Stimulated activated memory B cell treated with anti-CD40 and anti-IgM and Interleukin-4, amounts not matched to agents 10 μg/mL and 1 μg/mL and 100 μg/mL, for 72 hours (primary cell): Measurements from ENCODE around the gene OSMR.

Source experiments
- ATAC-seq: fragments of 150-1000 bp; cut with Tn5 transposase; 2 replicates; pipeline ENCODE4 v1.10.0; 2021
- H3K27ac Mint-ChIP-seq: one replicate; pipeline ENCODE4 v1.8.0; 2022; ENCODE audit warnings: mild to moderate bottlenecking, mixed read lengths
- H3K27me3 Mint-ChIP-seq: one replicate; pipeline ENCODE4 v1.8.0; 2022; ENCODE audit warnings: mixed read lengths
- H3K36me3 Mint-ChIP-seq: one replicate; pipeline ENCODE4 v1.8.0; 2022; ENCODE audit warnings: mixed read lengths
- H3K4me1 Mint-ChIP-seq: one replicate; pipeline ENCODE4 v1.8.0; 2022; ENCODE audit warnings: mixed read lengths
- H3K4me3 Mint-ChIP-seq: one replicate; pipeline ENCODE4 v1.8.0; 2022; ENCODE audit warnings: mild to moderate bottlenecking, moderate library complexity, mixed read lengths
- H3K9me3 Mint-ChIP-seq: one replicate; pipeline ENCODE4 v1.8.0; 2022; ENCODE audit warnings: mixed read lengths

OSMR gene

DNA sequence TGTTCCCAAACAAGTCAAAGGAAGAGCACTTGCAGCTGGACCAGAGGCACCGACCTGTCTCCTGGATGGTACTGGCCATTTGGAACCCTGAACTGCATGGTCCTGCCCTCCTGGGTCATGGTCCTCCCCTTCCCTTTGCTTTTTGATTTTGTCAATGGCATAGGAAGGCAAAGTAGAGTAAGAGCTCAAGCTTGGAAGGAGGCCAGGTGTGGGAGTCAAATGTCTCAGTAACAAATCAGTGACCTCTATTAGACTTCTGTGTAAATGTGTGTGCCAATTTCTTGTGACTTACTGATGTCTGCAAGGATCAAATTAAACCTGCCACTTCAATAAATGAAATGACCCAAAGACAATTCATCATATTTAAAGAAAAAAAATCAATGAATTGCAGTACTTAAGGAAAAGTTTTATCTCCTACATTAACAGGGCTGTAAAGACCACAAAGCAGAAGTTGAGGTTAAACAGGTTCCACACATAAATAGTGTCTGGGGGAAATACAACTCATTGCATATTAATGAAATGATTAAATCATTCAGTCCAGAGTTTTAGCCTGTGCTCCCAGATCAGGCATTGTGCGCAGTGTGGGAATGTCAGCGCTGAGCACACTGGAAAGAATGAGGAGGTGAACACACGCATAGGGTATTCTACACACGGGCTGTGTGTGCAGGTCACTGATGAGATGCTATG is 32.7 kb downstream of the OSMR start:
- H3K9me3 Mint-ChIP-seq: no peaks in the 10 kb centered on the region
- peaks cover 6% of the 10 kb centered on the region for H3K4me1 Mint-ChIP-seq
- no peak overlapping the region for H3K27ac Mint-ChIP-seq
- H3K27me3 Mint-ChIP-seq: peaks cover 11% of the 10 kb centered on the region
- no peak overlapping the region for H3K4me3 Mint-ChIP-seq
- no peak for ATAC-seq
- H3K36me3 Mint-ChIP-seq: no peaks in the 10 kb centered on the region

- no peaks in the 10 kb centered on the region for H3K36me3 Mint-ChIP-seq
- H3K27me3 Mint-ChIP-seq: peaks cover 11% of the 10 kb centered on the region
- H3K4me3 Mint-ChIP-seq: no peak overlapping the region
Measured at GRCh38 chr5:38879078-38879460, 33.3 kb downstream of the OSMR start.

GRCh38 chr5:38883842-38884241 is 38.0 kb downstream of the OSMR start:
- no peaks in the 10 kb centered on the region for H3K36me3 Mint-ChIP-seq
- H3K9me3 Mint-ChIP-seq: peaks cover 3% of the 10 kb centered on the region
- peaks cover 8% of the 10 kb centered on the region for H3K27me3 Mint-ChIP-seq
- peaks cover 5% of the 10 kb centered on the region for H3K4me1 Mint-ChIP-seq
- H3K4me3 Mint-ChIP-seq: no peak overlapping the region
- no peak for ATAC-seq
- no peak overlapping the region for H3K27ac Mint-ChIP-seq

More at GRCh38 chr5:38879078-38879460, 33.3 kb downstream of the OSMR start:
- Mint-ChIP-seq H3K27ac (no peak overlapping the region), H3K4me1 (peaks cover 6% of the 10 kb centered on the region), H3K9me3 (no peaks in the 10 kb centered on the region)
- ATAC-seq: no peak

DNA sequence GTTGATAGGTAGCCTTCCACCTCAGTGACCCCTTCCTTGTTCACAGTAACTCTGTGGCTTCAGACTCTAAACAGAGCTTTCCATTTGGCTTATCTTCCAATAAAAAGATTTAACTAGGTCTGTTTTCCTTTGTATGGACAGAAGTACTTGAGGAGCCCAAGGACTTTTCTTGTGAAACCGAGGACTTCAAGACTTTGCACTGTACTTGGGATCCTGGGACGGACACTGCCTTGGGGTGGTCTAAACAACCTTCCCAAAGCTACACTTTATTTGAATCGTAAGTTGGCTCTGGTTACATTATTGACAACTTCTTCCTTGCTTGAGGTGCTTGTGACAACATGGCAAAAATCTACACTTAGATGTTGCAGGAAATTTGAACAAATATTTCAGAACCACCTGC is 39.4 kb downstream of the OSMR start:
- H3K4me3 Mint-ChIP-seq: no peak overlapping the region
- H3K36me3 Mint-ChIP-seq: no peaks in the 10 kb centered on the region
- H3K27me3 Mint-ChIP-seq: peaks cover 10% of the 10 kb centered on the region
- no peaks in the 10 kb centered on the region for H3K4me1 Mint-ChIP-seq
- H3K27ac Mint-ChIP-seq: no peak overlapping the region
- ATAC-seq: no peak
- H3K9me3 Mint-ChIP-seq: peaks cover 3% of the 10 kb centered on the region

DNA sequence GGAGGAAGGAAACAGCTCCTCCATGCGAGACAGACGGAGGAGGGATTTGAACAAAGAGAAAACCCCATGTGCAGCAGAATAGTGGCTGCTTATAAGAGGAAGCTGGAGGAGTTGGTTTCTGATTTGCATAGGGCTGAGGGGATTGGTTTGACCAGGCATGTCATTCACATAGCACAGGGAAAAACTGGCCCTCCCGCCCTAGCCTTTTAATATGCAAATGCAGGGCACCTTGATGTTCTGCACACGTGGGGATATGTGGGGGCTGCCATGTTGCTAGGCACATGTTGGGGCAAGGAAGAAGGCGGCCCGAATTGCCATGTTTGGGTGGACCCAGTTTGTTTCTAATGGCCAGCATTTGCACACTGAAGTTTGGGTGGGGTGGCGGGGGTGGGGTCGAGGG is 42.2 kb downstream of the OSMR start:
- Mint-ChIP-seq H3K27me3 (peaks cover 33% of the 10 kb centered on the region), H3K36me3 (no peaks in the 10 kb centered on the region), H3K27ac (no peak overlapping the region), H3K4me3 (no peak overlapping the region), H3K9me3 (peaks cover 5% of the 10 kb centered on the region), H3K4me1 (no peaks in the 10 kb centered on the region)
- no peak for ATAC-seq

GRCh38 chr5:38889424-38889823 is 43.6 kb downstream of the OSMR start:
- Mint-ChIP-seq H3K4me3 (no peak overlapping the region), H3K27ac (no peak overlapping the region), H3K27me3 (peaks cover 33% of the 10 kb centered on the region), H3K4me1 (no peaks in the 10 kb centered on the region), H3K36me3 (no peaks in the 10 kb centered on the region), H3K9me3 (peaks cover 9% of the 10 kb centered on the region)
- no peak for ATAC-seq

GRCh38 chr5:38891563-38891962 is 45.8 kb downstream of the OSMR start:
- no peaks in the 10 kb centered on the region for H3K4me1 Mint-ChIP-seq
- ATAC-seq: no peak
- no peak overlapping the region for H3K27ac Mint-ChIP-seq
- H3K4me3 Mint-ChIP-seq: no peak overlapping the region
- H3K36me3 Mint-ChIP-seq: no peaks in the 10 kb centered on the region
- peaks cover 21% of the 10 kb centered on the region for H3K9me3 Mint-ChIP-seq
- peaks cover 33% of the 10 kb centered on the region for H3K27me3 Mint-ChIP-seq

GRCh38 chr5:38892363-38892762 is 46.6 kb downstream of the OSMR start:
- no peak overlapping the region for H3K4me3 Mint-ChIP-seq
- H3K27me3 Mint-ChIP-seq: peaks cover 33% of the 10 kb centered on the region

DNA sequence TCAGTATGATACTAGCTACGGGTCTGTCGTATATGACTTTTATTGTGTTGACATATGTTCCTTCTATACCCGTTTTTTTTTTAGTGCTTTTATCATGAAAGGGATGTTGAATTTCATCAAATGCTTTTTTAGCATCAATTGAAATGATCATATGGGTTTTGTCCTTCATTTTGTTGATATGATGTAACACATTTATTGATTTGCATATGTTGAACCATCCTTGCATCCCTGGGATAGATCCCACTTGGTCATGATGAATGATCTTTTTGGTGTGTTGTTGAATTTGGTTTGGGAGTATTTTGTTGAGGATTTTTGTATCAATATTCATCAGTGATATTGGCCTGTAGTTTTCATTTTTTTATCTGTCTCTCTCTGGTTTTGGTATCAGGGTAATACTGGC is 50.9 kb downstream of the OSMR start:
- no peaks in the 10 kb centered on the region for H3K36me3 Mint-ChIP-seq
- no peak overlapping the region for H3K27ac Mint-ChIP-seq
- no peaks in the 10 kb centered on the region for H3K4me1 Mint-ChIP-seq
- H3K9me3 Mint-ChIP-seq: peaks cover 22% of the 10 kb centered on the region
- H3K27me3 Mint-ChIP-seq: peaks cover 10% of the 10 kb centered on the region
- no peak for ATAC-seq
- no peak overlapping the region for H3K4me3 Mint-ChIP-seq

More at GRCh38 chr5:38892363-38892762, 46.6 kb downstream of the OSMR start:
- Mint-ChIP-seq H3K36me3 (no peaks in the 10 kb centered on the region), H3K4me1 (no peaks in the 10 kb centered on the region), H3K9me3 (peaks cover 25% of the 10 kb centered on the region), H3K27ac (no peak overlapping the region)
- no peak for ATAC-seq

DNA sequence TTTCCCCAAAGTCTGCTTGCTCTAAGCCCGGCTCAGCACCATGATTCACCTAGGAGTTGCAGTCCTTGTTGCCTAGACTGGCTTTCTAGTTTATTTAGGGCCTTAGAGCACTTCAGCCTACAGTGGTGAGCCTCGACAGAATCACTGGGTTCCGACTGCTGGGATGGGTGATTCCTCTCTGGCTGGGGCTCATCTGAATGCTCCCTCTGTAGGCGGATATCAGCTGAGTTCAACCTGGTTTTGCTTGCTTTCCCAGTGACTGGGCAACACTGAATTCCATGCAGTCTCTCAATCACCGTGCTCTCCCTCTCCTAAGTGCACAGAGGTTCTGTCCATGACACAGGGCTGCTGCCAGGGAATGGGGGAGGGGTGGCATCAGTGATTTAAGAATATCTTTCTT is 54.1 kb downstream of the OSMR start:
- Mint-ChIP-seq H3K27ac (no peak overlapping the region), H3K9me3 (peaks cover 14% of the 10 kb centered on the region), H3K4me3 (no peak overlapping the region), H3K36me3 (no peaks in the 10 kb centered on the region), H3K27me3 (peaks cover 22% of the 10 kb centered on the region), H3K4me1 (no peaks in the 10 kb centered on the region)
- ATAC-seq: no peak

- Mint-ChIP-seq H3K4me3 (no peak overlapping the region), H3K36me3 (peaks cover 7% of the 10 kb centered on the region), H3K27ac (no peak overlapping the region), H3K27me3 (peaks cover 60% of the 10 kb centered on the region), H3K9me3 (peaks cover 12% of the 10 kb centered on the region), H3K4me1 (no peaks in the 10 kb centered on the region)
- ATAC-seq: no peak
Measured at GRCh38 chr5:38905516-38905915, 59.7 kb downstream of the OSMR start.

DNA sequence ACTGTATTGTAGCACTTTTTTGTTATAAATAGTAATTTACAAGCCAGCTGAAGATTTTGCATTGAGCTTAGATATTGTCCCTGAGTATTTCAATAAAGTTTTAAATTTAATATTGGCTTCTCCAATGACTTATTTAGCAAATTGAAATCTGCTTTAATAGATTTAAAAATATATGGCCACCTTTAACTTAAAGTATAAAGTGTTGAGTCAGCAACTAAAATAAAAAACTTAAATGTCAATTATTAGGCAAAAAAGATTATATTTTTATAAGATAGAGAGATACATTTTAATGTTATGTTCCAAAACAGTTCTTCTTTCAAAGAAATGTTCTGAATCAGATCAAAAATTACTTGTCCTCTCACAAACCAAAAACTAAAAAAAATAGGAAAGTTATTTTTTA is 60.7 kb downstream of the OSMR start:
- Mint-ChIP-seq H3K36me3 (peaks cover 7% of the 10 kb centered on the region), H3K27me3 (peaks cover 69% of the 10 kb centered on the region), H3K27ac (no peak overlapping the region), H3K4me1 (no peaks in the 10 kb centered on the region), H3K9me3 (peaks cover 17% of the 10 kb centered on the region), H3K4me3 (no peak overlapping the region)
- ATAC-seq: no peak

GRCh38 chr5:38911933-38912332 is 66.1 kb downstream of the OSMR start:
- Mint-ChIP-seq H3K27me3 (peaks cover 60% of the 10 kb centered on the region), H3K4me1 (no peaks in the 10 kb centered on the region), H3K36me3 (peaks cover 7% of the 10 kb centered on the region), H3K27ac (no peak overlapping the region), H3K9me3 (peaks cover 15% of the 10 kb centered on the region), H3K4me3 (no peak overlapping the region)
- ATAC-seq: no peak

DNA sequence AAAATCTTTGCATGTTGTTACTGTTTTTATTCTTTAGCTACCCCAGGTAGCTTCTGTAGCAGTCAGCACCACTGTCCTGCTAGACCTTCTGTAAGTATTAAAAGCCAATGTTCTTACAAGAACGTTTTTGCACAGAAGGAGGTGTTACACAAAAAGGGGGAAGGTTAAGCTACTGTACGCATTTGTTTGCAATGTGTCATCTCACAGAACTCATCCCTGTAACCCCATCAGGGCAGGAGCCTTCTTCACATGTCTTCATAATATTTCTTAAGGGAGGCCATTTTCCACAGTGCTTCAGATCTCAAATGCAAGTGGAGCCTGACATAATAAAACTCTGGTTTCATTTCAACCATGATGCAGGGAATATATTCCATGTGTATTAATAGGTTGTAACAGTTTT is 67.9 kb downstream of the OSMR start:
- H3K27me3 Mint-ChIP-seq: peaks cover 50% of the 10 kb centered on the region

DNA sequence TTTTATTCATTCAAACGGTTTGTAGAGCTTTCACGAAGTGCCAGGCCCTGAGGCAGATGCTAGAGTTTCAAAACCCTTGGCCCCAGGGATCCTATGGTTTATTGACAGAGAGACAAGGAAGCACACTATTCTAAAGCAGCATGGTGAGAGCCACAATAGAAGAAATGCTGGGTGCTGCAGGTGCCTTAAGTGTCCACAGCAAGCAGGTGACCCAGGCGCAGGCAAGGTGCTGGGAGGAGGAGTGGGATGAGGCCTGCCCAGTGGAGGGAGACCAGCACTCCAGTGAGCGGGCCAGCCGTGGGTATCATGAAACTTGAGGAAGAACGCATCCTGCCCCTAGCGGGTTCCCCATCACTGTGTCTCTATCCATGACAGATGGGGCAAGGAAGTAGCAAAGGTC is 71.0 kb downstream of the OSMR start:
- no peaks in the 10 kb centered on the region for H3K36me3 Mint-ChIP-seq
- H3K27ac Mint-ChIP-seq: no peak overlapping the region
- H3K4me3 Mint-ChIP-seq: no peak overlapping the region
- H3K27me3 Mint-ChIP-seq: peaks cover 33% of the 10 kb centered on the region
- peak; percentile 56 for ATAC-seq
- H3K4me1 Mint-ChIP-seq: no peaks in the 10 kb centered on the region
- no peaks in the 10 kb centered on the region for H3K9me3 Mint-ChIP-seq

More for the DNA sequence above, 67.9 kb downstream of the OSMR start:
- H3K27ac Mint-ChIP-seq: no peak overlapping the region
- ATAC-seq: no peak
- H3K36me3 Mint-ChIP-seq: peaks cover 2% of the 10 kb centered on the region
- H3K4me1 Mint-ChIP-seq: no peaks in the 10 kb centered on the region
- peaks cover 12% of the 10 kb centered on the region for H3K9me3 Mint-ChIP-seq
- no peak overlapping the region for H3K4me3 Mint-ChIP-seq

- Mint-ChIP-seq H3K27ac (no peak overlapping the region), H3K9me3 (no peaks in the 10 kb centered on the region), H3K4me3 (no peak overlapping the region), H3K4me1 (no peaks in the 10 kb centered on the region), H3K36me3 (no peaks in the 10 kb centered on the region), H3K27me3 (peaks cover 45% of the 10 kb centered on the region)
- no peak for ATAC-seq
Measured at GRCh38 chr5:38921174-38921573, 75.4 kb downstream of the OSMR start.
